CD4-positive, alpha-beta T cell treated with Interleukin-17A for 4 hours (primary cell): ENCODE results near the gene NPL.

Source experiments
- DNase-seq: peaks from one replicate; pipeline ENCODE4 v3.0.0-alpha.2; 2020; ENCODE audit warnings: mixed read lengths

The NPL gene

DNA sequence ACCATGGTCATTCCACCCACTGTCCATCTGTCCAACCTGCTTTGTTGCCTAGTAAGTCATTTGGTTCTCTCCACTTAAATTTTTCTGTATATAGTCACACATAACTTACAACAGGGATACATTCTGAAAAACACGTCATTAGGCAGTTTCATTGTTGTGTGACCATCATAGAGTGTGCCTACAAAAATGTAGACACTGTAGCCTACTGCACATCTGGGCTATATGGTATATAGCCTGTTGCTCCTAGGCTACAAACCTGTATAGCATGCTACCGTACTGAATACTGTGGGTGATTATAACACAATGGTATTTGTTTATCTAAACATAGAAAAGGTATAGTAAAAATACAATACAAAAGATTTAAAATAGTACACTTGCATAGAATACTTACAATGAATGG, 10.0 kb upstream of the NPL start:
- no peak for DNase-seq

DNA sequence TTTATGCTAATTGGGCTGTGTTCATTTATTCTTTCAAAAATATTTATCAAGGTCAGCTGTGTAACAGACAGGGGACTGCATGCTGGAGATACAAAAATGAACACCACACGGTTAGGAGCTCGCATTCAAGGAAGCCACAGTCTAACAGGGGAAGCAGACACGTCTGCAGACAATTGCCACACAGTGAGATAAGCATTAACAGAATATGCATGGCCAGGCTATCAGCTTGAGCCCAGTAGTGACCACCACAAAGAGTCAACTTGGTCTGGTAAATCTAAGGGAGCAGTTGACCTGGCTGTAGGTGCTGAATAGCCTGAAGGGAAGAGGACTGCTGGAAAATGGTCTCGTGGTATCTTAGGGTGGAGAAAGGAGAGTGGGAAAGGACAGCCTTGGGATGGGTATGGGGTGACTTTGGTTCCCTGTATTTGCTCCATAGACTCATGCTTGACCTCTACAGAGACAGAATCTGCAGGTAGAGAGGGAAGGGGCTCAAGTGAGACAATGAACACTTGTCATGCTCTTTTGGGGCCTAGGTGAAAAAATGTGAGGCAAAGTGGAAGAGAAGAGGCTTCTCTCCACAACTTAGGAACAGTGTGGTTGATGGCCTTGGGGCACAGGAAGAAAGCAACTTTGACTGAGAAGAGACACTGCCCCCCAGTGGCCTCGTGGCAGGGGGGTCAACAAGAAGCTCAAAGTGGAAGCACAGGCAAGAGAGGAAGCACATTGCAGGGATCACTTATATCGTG, 7.6 kb upstream of the NPL start:
- peak; percentile 80 for DNase-seq

DNA sequence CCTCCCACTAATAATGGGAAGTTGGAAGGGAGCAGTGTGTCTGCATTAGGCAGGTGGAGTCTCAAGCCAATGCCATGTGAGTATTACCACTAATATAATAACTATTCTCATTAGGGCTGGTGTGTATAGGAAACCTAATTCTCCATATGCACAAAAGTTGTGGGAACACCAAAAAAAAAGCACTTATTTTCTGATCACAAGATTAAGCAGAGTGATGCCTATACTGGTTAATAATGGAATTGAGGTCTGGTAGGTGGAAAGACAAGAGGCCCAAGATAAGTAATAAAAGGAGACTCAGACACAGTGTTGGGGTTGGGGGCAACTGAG, 7.0 kb upstream of the NPL start:
- no peak for DNase-seq

DNA sequence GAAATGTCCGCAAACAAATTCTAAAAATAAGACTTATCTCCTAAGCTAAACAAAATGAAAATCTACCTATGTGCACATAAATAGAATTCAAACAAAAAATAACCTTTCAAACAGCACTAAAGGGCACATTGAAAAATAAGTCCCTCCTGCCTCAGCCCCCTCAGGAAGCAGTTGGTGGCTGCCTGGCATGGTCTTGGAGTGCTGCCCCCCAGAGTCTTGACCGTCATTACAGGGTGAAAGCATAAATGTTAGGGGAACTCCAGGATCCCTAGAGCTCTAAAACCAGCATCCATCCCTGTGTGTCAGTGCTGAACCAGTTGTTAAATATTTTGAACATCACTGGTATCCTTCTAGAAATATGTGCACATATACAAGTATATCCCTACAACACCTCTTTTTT, 6.5 kb upstream of the NPL start:
- DNase-seq: no peak

DNA sequence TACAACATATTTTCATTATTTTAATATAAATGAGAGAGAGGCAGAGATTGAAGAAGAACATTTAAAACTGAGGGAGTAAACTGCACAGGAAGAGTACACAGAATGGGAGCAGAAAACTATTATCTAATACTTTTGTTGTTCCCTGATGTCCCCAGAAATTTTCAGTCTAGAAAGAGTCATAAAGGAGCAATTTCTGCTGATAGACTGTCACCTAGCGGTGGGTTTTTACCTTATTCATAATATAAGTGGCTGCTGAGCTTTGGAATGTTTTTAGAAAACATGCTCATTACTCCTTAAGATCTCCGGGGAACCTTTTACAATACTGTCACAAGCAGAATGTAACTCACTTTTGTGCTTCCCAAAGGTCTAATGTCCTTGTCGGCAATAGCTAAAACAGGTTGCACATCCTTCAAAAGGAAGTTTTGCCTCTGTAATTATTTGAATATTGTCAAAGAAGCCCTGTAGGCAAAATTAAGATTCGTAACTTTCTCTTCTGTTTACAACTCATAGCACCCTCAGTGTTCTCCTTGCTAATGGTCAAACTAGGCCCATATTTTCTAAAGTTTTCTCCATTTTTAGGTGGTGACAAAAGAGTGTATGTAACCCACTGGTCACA, 4.9 kb upstream of the NPL start:
- peak; percentile 31 for DNase-seq

DNA sequence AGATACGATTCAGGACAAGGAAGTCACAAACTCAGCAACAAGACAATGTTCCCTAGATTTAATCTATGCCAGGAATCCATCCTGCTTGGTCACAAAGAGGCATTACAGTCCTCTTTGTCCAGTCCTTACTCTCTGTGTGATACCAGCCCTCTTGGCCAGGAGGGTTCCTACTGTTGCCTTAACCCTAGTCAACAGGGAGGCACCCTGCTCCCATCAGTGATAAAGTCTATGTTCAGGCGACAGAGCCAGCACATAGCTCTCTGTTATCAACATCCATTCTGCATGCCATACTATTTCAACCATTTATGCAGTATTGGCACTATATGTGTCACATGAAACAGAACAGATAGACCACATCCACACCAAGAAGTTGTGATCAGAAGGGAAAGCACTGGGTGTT, 4.4 kb upstream of the NPL start:
- no peak for DNase-seq

DNA sequence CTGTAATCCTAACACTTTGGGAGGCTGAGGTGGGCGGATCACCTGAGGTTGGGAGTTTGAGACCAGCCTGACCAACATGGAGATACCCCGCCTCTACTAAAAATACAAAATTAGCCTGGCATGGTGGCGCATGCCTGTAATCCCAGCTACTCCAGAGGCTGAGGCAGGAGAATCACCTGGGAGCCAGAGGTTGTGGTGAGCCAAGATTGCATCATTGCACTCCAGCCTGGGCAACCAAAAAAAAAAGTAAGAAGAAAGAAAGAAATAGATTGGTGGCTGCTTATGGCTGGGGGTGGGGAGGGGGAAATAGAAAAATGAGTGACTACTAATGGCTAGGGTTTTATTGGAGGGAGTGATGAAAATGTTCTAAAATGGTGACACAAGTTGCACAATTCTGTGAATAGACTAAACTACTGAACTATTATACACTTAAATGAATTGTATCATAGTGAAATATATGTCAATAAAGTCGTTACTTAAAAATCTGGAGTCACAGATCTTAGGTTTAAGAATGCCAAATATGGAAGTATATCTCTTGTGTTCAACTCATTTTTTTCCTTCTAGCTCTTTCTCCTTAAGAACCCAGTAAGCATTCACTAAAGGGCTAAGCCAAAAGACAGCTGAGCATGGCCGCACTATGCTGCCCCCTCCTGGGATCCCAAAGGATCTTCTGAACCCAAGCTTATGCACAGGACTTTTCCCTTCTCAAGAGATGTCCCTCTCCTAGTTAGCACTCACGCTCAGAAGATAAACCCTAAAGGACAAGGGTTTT, 3.2 kb upstream of the NPL start:
- DNase-seq: peak; percentile 61

DNA sequence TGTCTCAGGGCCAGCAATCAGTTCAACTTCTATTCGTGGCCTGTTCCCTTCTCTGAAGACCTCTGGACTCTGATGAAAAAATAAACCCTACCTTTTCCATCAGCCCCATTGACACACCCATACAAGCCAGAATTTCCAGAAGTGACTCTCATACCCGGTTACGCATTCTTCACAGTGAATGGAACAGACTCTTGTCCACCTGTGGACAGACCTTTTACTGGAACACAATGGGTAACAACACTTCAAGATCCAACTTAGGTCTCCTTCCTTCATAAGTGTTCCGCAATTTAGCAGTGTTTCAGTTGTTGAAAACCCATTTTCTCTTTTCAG, 2.6 kb upstream of the NPL start:
- DNase-seq: no peak

DNA sequence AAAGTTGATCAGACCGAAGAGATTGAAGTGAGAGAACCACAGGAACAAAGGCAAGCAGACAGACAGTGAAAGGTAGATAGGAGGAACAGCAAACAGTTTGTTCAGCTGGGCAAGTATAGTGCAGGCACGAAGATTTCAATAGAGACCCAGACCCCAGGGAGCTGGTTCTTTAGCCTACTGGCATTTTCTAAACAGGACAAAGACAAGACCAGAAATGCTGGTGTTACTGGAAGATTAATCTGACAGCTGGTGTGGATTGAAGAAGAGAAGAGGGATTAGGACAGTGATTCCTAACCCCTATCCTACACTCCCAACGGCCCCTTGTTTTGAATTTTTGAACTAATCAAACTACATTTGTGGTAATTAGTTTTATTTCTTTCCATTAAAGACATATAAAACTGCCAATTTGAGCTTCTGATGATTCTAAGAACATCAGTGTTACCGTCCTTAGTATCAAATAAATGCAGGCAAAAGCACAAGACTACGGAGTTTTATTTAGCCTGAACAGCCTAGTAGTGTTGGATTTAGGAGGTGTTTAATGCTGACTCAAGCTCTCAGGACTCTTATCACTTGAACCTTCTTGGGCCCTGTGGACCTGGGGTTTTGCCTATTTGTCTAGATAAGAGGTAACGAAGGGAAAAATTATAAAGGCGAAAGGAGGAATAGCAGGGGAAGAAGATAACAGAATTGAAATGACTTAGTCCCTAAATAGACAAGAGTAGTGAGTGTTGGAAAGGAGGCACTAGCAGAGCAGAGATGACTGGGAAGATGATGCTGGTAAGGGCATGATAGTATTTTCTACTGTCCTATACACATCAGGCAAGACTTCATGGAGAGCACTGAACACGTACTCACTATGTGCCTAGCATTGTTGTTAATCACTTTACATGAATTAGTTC, 2.0 kb downstream of the NPL start:
- DNase-seq: no peak

DNA sequence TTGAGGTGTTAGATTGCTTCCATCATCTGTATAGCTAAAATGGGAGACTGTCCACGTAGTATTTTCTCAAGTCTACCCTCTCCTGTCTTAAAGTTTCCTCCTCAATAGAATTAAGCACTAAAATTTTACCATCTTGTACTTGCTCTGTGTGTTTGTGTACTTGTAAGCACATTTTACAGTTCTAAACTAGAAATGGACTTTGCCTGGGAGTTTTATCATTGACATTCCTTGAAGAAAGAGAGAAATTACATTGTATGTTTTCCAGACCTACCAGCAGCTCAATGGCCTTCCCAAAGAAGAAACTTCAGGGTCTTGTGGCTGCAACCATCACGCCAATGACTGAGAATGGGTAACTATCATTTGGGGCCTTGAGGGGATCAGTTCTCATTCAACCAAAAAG, 4.5 kb downstream of the NPL start:
- DNase-seq: no peak

DNA sequence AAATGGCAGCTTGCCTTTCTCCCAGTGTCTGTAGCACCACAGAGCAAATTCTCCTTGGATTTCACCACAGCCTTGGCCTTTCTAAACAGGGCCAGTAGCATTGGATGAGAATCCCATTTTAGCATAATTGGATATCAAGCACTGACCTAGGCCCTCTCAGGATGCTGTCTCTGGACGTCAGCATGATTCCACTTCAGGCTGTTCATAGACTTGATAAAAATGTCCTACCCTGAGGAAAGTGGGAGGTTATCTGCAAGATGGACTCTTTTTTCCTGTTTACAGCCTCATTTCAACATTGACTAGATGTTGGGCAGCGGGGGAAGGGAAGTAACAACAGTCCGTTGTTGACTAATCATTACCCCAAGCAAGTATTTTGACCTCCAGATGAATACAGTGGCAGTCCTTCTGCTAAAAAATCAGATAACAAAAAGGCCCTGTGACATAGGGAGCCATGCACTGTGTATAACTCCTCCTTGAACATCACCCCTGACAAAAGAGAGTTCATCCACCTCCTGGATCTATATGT, 5.2 kb downstream of the NPL start:
- DNase-seq: no peak

DNA sequence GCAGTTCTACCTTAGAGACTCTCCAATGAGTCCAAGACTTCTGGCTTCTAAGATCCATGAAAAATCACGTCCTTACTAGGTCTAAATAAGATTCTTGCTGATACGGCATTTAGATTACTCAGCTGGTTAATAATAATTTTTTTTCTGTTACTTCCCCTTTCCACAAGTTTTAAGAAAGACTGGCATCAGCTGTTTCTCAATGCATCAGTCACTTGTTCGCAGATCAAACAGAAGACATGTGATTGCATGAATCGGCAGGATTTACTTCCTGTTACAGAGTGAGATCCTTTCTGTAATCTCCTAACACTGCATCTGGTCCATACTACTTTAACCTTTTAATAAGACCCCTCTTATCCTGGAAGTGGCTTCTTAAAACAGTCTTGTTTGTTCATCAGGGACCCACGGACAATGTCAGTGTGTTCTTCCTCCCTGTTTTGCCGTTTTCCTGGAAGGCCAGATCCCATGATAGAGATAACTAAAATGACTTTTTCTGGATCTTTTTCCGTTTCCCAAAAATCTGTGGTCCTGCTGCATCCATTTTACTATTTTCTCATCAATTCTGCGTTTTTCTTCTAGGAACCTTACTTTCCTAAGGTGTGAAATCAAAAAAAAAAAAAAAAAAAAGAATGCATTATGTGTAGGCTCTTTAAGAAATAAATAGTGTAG, 6.1 kb downstream of the NPL start:
- DNase-seq: no peak

DNA sequence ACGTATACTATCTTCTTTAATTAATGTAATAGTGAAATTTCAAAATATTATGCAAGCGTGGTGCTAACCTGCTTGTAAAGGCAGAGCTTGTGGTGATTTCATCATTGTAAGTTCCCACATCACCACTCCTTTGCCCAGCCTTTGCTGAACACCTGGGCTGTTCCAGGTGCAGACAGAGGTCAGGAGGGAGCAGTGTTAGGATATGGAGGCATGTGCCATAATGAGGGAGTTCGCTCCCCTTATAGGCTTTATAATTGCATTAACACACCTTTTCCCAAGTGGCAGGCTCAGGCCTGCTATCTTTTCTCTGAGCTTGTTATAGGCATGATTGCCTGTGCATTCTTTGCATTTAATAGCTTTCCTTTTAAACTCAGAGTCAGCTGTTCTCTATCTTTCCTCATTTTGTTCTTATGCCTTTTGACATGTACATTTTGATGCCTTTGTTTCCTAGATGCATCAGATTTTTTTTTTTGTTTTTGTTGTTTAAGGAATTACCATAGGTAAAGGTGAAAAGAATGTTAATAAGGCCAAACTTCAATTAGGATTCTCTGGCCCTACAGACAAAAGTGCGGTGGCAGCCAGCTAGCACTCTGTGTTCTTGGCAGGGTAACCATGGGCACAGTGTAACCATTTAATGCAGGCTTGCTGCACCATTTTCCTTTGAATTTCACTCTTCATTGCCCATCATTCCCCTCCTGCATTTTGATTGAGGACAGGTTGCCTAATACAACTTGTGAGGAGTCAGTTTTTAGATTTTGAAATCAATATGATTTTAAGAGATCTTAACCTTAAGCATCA, 12.6 kb downstream of the NPL start:
- DNase-seq: no peak

DNA sequence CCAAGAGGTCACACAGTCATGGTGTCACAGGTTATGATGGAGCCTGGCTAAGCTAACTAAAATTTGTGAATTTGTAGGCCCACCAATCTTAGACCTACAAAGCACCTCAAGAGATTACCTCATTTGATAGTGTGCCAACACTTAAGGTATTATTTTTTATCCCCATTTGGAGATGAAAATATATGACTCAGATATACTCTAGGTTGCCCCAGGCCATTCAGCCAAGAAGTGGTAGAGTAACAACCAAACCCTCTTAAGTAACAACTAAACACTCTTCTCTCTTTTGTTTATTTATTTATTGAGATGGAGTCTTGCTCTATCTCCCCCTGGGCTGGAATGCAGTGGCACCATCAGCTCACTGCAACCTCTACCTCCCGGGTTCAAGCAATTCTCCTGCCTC, 14.3 kb downstream of the NPL start:
- DNase-seq: no peak

DNA sequence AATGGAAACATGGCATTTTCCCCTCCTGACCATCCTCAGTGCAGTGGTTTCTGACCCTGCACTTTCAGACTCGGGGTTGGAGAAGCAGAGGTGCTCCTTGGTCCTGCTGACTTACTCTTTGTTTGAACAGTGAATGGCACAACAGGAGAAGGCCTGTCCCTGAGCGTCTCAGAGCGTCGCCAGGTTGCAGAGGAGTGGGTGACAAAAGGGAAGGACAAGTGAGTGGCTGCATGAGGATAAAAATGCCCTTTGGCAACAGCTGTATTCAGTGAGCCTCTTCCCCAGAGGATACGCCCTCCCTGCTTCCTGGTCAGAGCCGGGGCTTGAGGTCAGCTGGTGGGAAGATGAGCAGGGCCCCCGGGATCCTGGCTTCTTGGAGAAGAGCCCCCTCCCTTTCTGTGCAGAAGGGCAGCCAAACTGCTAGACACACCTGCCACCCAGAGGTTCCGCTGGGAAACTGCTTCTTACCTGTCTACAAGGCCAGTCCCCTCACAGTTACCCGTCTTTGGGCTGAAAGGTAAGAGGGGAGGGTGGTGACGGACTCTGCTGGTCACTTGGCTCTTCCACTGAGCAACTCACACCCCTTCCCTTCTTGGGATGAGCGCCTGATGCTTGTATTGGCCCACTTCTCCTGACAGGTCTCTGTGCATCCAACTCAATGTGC, 16.6 kb downstream of the NPL start:
- DNase-seq: peak; percentile 6

DNA sequence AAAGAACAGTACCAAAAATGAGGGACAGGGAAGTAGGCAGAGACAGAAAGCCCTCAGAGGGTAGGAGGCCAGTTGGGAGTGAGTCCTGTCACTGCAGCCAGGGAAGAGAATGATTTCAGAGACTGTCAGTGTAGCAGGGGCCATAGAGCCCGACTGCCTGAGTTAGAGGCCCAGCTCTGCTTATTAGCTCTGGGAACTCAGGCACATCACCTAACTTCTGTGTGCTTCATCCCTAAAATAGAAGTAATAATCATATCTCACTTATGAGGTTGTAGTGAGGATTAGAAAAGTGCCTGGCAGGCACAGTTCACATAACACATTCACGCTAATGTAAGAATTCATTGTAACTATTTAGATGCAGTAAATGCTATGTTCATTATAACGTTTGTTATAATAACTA, 18.3 kb downstream of the NPL start:
- DNase-seq: no peak

DNA sequence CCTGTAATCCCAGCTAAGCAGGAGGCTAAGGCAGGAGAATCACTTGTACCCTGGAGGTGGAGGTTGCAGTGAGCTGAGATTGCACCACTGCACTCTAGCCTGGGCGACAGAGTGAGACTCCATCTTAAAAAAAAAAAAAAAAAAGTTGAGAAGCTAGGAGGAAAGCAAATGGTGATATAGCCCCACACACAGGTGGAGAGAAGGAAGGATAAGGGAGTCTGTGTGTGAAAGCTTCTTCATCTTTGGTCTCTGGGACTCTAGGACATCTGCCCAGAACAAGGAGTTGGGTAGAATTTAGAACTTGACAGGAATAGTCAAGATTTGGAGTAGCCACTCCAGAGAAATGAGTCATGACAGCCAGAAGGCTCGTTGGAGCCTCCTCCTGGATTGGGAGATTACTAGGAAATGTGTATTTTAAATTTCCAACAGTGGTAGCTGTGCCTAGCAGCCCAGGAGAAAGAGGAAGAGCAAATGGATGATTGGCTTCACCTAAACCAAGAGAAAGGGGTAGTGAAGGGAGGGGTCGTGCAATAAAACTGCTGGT, 19.9 kb downstream of the NPL start:
- no peak for DNase-seq

DNA sequence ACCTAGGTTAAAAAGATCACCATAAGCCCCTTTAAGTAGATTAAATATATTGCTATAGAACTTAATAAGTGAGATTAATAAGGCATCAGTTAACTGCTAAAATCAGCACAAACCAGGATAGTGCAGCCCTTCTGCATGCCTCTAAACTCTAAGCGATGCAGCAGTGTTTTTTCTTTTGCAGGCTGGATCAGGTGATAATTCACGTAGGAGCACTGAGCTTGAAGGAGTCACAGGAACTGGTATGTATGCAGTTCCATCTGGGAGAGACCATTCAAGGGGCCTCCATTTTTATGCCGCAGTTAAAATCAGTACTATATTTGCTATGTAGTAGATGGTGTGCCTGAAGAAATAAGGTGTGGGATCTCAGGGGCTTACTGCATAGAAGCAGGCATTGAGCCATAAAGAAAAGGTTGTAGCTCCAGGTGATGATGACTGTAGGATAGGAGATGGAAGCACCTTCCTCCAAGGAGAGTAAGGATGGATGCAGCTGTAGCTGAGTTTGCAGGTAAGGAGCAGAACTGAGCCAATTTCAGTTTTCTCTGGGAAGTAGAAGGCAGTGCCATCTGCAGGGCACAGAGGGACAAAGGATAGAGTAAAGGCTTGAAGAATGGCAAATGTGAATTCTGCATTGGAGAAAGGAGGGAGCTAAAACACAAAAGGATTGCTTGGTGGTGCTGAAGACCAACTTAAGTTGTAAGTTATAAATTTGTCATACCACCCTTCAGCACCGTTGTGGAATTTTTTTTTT, 22.6 kb downstream of the NPL start:
- DNase-seq: no peak

DNA sequence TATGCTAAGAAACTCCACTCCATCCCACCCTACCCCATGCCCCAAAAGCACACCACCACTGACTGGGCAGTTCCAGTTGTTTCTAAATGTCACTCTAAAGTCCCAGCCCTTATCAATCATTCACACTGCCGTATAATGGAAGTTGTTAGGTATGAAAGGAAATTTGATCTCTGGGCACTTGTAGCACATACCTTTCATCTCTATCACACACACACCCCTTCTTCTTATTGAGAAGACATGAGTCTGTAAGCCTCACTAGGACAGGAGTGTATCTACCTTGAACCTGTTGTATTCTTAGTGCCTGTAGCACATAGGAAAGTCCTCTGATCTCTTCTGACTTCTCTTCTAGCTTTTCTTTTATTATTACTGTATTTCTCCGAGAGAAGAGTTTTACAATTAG, 27.3 kb downstream of the NPL start:
- DNase-seq: no peak

DNA sequence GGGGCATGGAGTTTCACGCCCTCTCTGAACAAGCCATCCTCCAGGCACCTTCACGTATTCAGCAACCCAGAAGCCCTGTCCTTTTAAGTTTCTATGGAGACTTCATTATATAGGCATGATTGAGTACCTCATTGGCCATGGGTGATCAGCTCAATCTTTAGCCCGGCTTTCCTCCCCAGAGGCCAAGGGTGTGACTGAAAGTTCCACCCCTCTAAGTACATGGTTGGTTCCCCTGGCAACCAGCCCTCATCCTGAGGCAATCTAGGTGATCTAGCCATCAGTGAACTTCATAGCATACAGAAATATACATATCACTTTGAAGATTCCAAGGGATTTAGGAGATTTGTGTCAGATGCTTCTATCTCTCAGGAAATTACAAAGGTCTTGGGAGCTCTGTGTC, 28.2 kb downstream of the NPL start:
- DNase-seq: no peak
